HEK293 (cell line): ENCODE measurements around the gene TRIM65.

Experiments used
- CTCF ChIA-PET: fragments of 350-600 bp; formaldehyde crosslinking; extraction: SDS; loops from one replicate; lab custom pipeline; 2021; ENCODE audit warnings: antibody characterized with exemption; lab: Yijun Ruan, JAX
- POLR2A ChIA-PET: fragments of 300-600 bp; formaldehyde crosslinking; extraction: SDS; loops from one replicate; lab custom pipeline; 2020; ENCODE audit warnings: antibody characterized with exemption, inconsistent platforms; lab: Yijun Ruan, JAX
- H3K27ac ChIP-seq: fragments of 200-500 bp; sonication (Bioruptor generic); 2 replicates; pipeline ENCODE4 v1.5.1; 2014; ENCODE audit warnings: low read depth, low read length, control low read depth, inconsistent platforms; ENCODE audit errors: extremely low read depth
- H3K36me3 ChIP-seq, 2 experiments: fragments of 200-500 bp in 1 of 2; sonication (Bioruptor generic) in 1 of 2; 1 replicate in 1 of 2; 2 replicates in 1 of 2; pipeline ENCODE4 v1.5.1; 2014 to 2017; ENCODE audit warnings: inconsistent platforms in 2 of 2, low read length in 2 of 2; ENCODE audit not compliant: control insufficient read depth in 2 of 2, insufficient read depth in 1 of 2
- H3K4me1 ChIP-seq: fragments of 200-500 bp; sonication (Bioruptor generic); 2 replicates; pipeline ENCODE4 v1.5.1; 2014; ENCODE audit warnings: mild to moderate bottlenecking, low read length, inconsistent platforms; ENCODE audit not compliant: control insufficient read depth, insufficient read depth
- H3K4me3 ChIP-seq: 2 replicates; pipeline ENCODE4 v1.5.1; 2011; ENCODE audit warnings: low read depth, mild to moderate bottlenecking, control low read depth, low read length, moderate library complexity
- H3K9me3 ChIP-seq: fragments of 200-500 bp; sonication (Bioruptor generic); 2 replicates; pipeline ENCODE4 v1.5.1; 2014; ENCODE audit warnings: low read depth, low read length, inconsistent platforms; ENCODE audit not compliant: control insufficient read depth, insufficient read depth
- BCL11B ChIP-seq: fragments of 450-650 bp; formaldehyde crosslinking; IDR thresholded peaks from 2 replicates; pipeline ENCODE4 v1.5.1; 2016; ENCODE audit warnings: low read depth, missing biosample characterization, missing genetic modification characterization
- HOXA7 ChIP-seq: sonication (generic); formaldehyde crosslinking; IDR thresholded peaks from 2 replicates; pipeline ENCODE4 v1.8.1; 2022; ENCODE audit warnings: missing genetic modification reagents, borderline replicate concordance
- PBX3 ChIP-seq: sonication (generic); formaldehyde crosslinking; IDR thresholded peaks from 2 replicates; pipeline ENCODE4 v1.8.1; 2022; ENCODE audit warnings: mild to moderate bottlenecking, moderate library complexity, missing genetic modification reagents
- PRDM1 ChIP-seq: fragments of 450-650 bp; formaldehyde crosslinking; IDR thresholded peaks from 2 replicates; pipeline ENCODE4; 2016; ENCODE audit warnings: missing biosample characterization, missing genetic modification characterization
- PRDM6 ChIP-seq: fragments of 450-650 bp; formaldehyde crosslinking; IDR thresholded peaks from 2 replicates; pipeline ENCODE4 v1.5.1; 2017; ENCODE audit warnings: missing biosample characterization, missing genetic modification characterization
- SCRT2 ChIP-seq: fragments of 450-650 bp; formaldehyde crosslinking; IDR thresholded peaks from 2 replicates; pipeline ENCODE4 v1.5.1; 2016; ENCODE audit warnings: missing biosample characterization, missing genetic modification characterization
- SETDB1 ChIP-seq: IDR thresholded peaks from one replicate; pipeline ENCODE4 v1.6.1; 2017; ENCODE audit warnings: mild to moderate bottlenecking, low read length, moderate library complexity, mixed read lengths; ENCODE audit not compliant: insufficient read length
- SP7 ChIP-seq: fragments of 450-650 bp; formaldehyde crosslinking; IDR thresholded peaks from 2 replicates; pipeline ENCODE4 v1.5.1; 2016; ENCODE audit warnings: missing biosample characterization, missing genetic modification characterization
- ZBTB10 ChIP-seq: fragments of 450-650 bp; formaldehyde crosslinking; IDR thresholded peaks from 2 replicates; pipeline ENCODE4 v1.5.1; 2016; ENCODE audit warnings: missing biosample characterization, missing genetic modification characterization
- ZFHX2 ChIP-seq: fragments of 450-650 bp; formaldehyde crosslinking; conservative IDR thresholded peaks from 2 replicates; pipeline ENCODE4 v1.5.1; 2016; ENCODE audit warnings: missing biosample characterization, missing genetic modification characterization
- ZNF140 ChIP-seq: fragments of 450-650 bp; formaldehyde crosslinking; IDR thresholded peaks from 2 replicates; pipeline ENCODE4 v1.5.1; 2016; ENCODE audit warnings: missing biosample characterization, missing genetic modification characterization
- ZNF155 ChIP-seq: fragments of 450-650 bp; formaldehyde crosslinking; IDR thresholded peaks from 2 replicates; pipeline ENCODE4 v1.5.1; 2016; ENCODE audit warnings: missing biosample characterization, missing genetic modification characterization
- ZNF174 ChIP-seq: fragments of 450-650 bp; formaldehyde crosslinking; IDR thresholded peaks from 2 replicates; pipeline ENCODE4 v1.5.0; 2017; ENCODE audit warnings: missing biosample characterization, mild to moderate bottlenecking, missing genetic modification characterization
- ZNF19 ChIP-seq: fragments of 450-650 bp; formaldehyde crosslinking; IDR thresholded peaks from 2 replicates; pipeline ENCODE4; 2016; ENCODE audit warnings: missing biosample characterization, missing genetic modification characterization, low read depth
- ZNF2 ChIP-seq: fragments of 450-650 bp; formaldehyde crosslinking; IDR thresholded peaks from 2 replicates; pipeline ENCODE4 v1.5.1; 2016; ENCODE audit warnings: missing biosample characterization, missing genetic modification characterization
- ZNF221 ChIP-seq: fragments of 450-650 bp; formaldehyde crosslinking; IDR thresholded peaks from 2 replicates; pipeline ENCODE4 v1.5.1; 2017; ENCODE audit warnings: missing biosample characterization, missing genetic modification characterization, borderline replicate concordance
- ZNF248 ChIP-seq: fragments of 450-650 bp; formaldehyde crosslinking; IDR thresholded peaks from 2 replicates; pipeline ENCODE4 v1.5.1; 2017; ENCODE audit warnings: missing biosample characterization, missing genetic modification characterization
- ZNF26 ChIP-seq: fragments of 450-650 bp; formaldehyde crosslinking; IDR thresholded peaks from 2 replicates; pipeline ENCODE4 v1.5.1; 2016; ENCODE audit warnings: missing biosample characterization, missing genetic modification characterization
- ZNF354C ChIP-seq: fragments of 450-650 bp; formaldehyde crosslinking; IDR thresholded peaks from 2 replicates; pipeline ENCODE4 v1.5.1; 2016; ENCODE audit warnings: missing biosample characterization, missing genetic modification characterization, low read depth, borderline replicate concordance
- ZNF37A ChIP-seq: fragments of 450-650 bp; IDR thresholded peaks from 2 replicates; pipeline ENCODE4 v1.5.1; 2018; ENCODE audit warnings: missing biosample characterization, missing genetic modification characterization
- ZNF521 ChIP-seq: fragments of 450-650 bp; formaldehyde crosslinking; IDR thresholded peaks from 2 replicates; pipeline ENCODE4 v1.5.1; 2017; ENCODE audit warnings: missing biosample characterization, mild to moderate bottlenecking, missing genetic modification characterization
- ZNF549 ChIP-seq: fragments of 450-650 bp; IDR thresholded peaks from 2 replicates; pipeline ENCODE4 v1.5.1; 2018; ENCODE audit warnings: missing biosample characterization, missing genetic modification characterization, mild to moderate bottlenecking, inconsistent platforms, moderate library complexity
- ZNF600 ChIP-seq: fragments of 450-650 bp; formaldehyde crosslinking; IDR thresholded peaks from 2 replicates; pipeline ENCODE4 v1.5.1; 2016; ENCODE audit warnings: missing biosample characterization, missing genetic modification characterization
- ZXDB ChIP-seq: fragments of 450-650 bp; formaldehyde crosslinking; IDR thresholded peaks from 2 replicates; pipeline ENCODE4 v1.5.1; 2016; ENCODE audit warnings: missing biosample characterization, missing genetic modification characterization

TRIM65 gene

GRCh38 chr17:75842963-75843576, 53.7 kb downstream of the TRIM65 start:
- Histone ChIP-seq H3K9me3 (no peaks in the 10 kb centered on the region), H3K4me1 (no peaks in the 10 kb centered on the region; the same call in 1 of the 2 replicates), H3K4me3 (no peak overlapping the region), H3K27ac (no peak overlapping the region), H3K36me3 (peaks cover 0 to 23% of the 10 kb centered on the region in 2 experiments; a peak in 1 of 3 replicates)
- CTCF ChIA-PET = no interaction called here
- POLR2A ChIA-PET = interaction anchor here (0.8 to 1.0 kb wide), 2 partner anchors 63 to 65 kb away, joined by 3 to 5 read pairs; no protein-coding TSS in a partner anchor
- TF ChIP-seq HOXA7 (no peak), PRDM6 (tag by site-specific recombination) (no peak), BCL11B (tag by site-specific recombination) (no peak), ZNF174 (no peak), ZNF140 (tag by site-specific recombination) (no peak), ZNF248 (no peak), ZNF37A (tag by site-specific recombination) (no peak), PRDM1 (no peak), ZNF354C (tag by site-specific recombination) (no peak), ZBTB10 (tag by site-specific recombination) (no peak), ZNF521 (tag by site-specific recombination) (no peak), PBX3 (no peak), SCRT2 (tag by site-specific recombination) (no peak), ZNF221 (tag by site-specific recombination) (no peak), ZNF155 (no peak)

- TF ChIP-seq ZNF600 (no peak), ZNF140 (tag by site-specific recombination) (no peak), SETDB1 (no peak), SP7 (tag by site-specific recombination) (no peak), ZNF2 (tag by site-specific recombination) (no peak), ZNF549 (no peak), ZXDB (no peak), ZNF19 (tag by site-specific recombination) (no peak), ZFHX2 (no peak), ZNF26 (tag by site-specific recombination) (no peak)
- H3K9me3 ChIP-seq = no peaks in the 10 kb centered on the region
- no peaks in the 10 kb centered on the region; the same call in 1 of the 2 replicates for H3K4me1 ChIP-seq
- H3K4me3 ChIP-seq = no peak overlapping the region
- CTCF ChIA-PET = no interaction called here
- H3K36me3 ChIP-seq = peaks cover 0 to 16% of the 10 kb centered on the region in 2 experiments; a peak in 1 of 3 replicates
- POLR2A ChIA-PET = interaction anchor here (0.8 kb wide), 1 partner anchor 62 kb away, joined by 5 read pairs; no protein-coding TSS in a partner anchor
- H3K27ac ChIP-seq = no peak overlapping the region
Measured at GRCh38 chr17:75842411-75842810, 54.3 kb downstream of the TRIM65 start.
